KBM-7 (cell line): Measurements from ENCODE around the gene HMG20B.

ENCODE experiments used
- DNase-seq: peaks from one replicate; pipeline ENCODE4 v3.0.0-alpha.2; 2015
- in situ Hi-C: fragments of 300-500 bp; cut with MboI; formaldehyde crosslinking; loops from 2 replicates; pipeline ENCODE4 v1.14.3; 2020; ENCODE audit warnings: low sequenced_read_pairs, low pct_unique_long_range_greater_than_20kb, mixed read lengths

HMG20B gene

GRCh38 chr19:3535981-3536380, 36.8 kb upstream of the HMG20B start:
- no peak for DNase-seq
- in situ Hi-C loops = no loop called here

DNA sequence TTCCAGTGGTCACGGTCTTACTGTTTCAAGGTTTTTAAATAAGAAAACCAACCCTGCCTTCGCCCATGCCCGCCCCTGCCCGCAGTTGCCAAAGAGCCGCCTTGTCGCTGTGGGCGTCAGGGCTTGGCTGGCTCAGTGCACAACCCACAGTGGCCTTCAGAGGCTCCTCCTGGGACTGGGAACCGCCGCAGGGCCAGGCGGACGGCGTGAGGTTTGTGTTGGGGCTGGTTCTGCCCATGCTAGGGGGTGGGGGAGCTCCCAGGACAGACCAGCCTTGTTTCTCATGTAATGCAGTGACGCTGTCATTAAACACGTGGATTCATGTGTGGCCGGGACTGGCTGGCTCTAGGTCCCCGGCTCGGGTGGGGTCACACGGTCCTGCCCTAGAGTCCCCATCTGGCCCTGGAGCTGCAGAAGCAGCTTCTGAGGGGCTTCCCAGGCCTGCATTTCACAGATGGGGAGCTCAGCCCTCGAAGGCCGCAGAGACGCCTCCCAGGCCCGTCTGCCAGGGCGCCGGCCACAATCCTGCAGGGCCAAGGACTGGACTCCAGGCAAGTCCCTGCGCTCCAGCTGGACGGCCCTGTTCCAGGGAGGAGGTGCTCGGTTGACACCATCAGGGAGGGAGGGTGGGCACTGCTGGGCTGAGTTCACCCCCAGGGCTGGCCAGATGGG, 36.2 kb upstream of the HMG20B start:
- DNase-seq = no peak

GRCh38 chr19:3537101-3537437, 35.7 kb upstream of the HMG20B start:
- in situ Hi-C loops = no loop called here
- no peak for DNase-seq

More for the DNA sequence above, 36.2 kb upstream of the HMG20B start:
- in situ Hi-C loops = no loop called here

DNA sequence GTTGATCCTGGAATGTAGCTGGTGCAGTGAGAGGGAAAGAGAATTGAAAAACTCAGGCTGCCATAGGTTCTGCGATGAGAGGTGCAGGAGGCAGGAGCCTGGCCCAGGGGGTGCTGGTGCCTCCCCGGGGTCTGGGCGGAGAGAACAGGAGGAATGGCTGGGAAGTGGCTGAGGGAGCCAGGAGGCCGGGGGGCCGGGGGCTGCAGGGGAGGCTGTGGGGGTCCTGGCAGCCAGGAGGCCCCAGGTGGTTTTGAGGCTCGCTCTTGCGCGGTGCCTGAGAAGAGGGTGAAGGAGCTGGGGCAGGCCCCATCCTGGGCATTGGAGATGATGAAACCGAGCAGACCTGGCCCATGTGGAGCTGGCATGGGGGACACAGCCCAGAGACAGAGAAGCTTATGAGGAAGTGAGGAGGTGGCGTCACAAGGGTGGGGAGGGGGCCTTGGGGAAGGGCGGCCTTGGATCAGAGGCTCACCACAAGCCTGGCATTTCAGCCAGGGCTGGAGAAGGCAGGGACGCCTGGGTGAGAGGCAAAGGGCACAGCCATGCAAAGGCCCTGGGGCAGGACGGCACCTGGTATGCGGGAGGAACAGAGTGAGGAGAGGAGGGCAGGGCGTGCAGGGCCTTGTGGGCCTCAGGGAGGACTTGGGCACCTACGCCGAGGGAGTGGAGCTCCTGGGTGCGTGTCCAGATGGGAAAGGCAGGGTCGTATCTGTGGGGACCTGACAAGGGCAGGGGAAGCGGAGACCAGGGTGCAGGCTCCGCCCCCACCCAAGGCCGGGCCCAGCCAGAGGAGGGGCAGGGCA, 35.1 kb upstream of the HMG20B start:
- DNase-seq = no peak
- in situ Hi-C loops = no loop called here

DNA sequence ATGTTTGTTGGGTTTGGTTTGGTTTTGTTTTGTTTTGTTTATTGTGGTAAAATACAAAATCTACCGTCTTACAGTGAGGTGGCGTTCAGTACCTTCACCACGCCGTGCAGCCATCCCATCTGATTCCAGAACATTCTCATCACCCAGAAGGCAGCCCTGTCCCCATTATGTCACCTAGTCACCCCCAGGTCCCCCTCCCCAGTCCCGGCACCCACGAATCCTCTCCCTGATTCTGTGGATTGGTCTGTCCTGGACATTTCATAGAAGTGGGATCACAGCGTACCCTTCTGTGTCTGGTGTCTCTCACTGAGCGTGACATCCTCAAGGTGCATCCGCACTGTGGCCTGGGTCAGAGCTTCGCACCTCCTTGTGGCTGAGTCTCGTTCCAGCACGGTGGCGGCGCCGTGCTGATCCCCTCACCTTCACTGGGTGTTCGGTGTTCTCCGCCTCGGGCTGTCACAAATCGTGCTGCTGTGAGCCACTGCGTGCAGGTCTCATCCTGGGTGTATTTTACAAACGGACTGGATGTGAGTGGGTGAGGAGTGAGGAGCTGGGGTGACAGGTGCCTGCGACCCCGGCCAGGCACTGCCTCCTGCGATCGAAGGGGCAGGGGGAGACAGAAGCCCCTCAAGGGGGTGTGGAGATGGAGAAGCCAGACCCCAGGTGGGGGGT, 34.4 kb upstream of the HMG20B start:
- in situ Hi-C loops = no loop called here

GRCh38 chr19:3538965-3539755, 33.6 kb upstream of the HMG20B start, which contains the start of gene TEKTIP1:
Gene TEKTIP1 (plus strand): TSS chr19:3539174. CDS start chr19:3539178, 4 bp downstream.
- in situ Hi-C loops = no loop called here
- DNase-seq = no peak

More for the DNA sequence above, 34.4 kb upstream of the HMG20B start:
- DNase-seq = no peak

DNA sequence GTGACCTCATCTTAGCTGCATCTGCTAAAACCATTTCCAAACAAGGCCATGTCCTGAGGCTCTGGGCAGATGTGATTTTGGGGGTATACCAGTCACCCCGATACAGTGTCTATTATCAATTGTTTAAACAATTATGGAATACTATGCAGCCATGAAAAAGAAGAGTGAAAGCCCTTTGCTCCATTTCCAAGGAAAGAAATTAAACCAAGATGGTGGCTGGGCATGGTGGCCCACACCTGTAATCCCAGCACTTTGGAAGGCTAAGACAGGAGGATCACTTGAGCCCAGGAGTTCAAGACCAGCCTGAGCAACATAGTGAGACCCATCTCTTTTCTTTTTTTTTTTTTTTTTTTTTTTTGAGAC, 33.0 kb upstream of the HMG20B start:
- no peak for DNase-seq
- in situ Hi-C loops = no loop called here

DNA sequence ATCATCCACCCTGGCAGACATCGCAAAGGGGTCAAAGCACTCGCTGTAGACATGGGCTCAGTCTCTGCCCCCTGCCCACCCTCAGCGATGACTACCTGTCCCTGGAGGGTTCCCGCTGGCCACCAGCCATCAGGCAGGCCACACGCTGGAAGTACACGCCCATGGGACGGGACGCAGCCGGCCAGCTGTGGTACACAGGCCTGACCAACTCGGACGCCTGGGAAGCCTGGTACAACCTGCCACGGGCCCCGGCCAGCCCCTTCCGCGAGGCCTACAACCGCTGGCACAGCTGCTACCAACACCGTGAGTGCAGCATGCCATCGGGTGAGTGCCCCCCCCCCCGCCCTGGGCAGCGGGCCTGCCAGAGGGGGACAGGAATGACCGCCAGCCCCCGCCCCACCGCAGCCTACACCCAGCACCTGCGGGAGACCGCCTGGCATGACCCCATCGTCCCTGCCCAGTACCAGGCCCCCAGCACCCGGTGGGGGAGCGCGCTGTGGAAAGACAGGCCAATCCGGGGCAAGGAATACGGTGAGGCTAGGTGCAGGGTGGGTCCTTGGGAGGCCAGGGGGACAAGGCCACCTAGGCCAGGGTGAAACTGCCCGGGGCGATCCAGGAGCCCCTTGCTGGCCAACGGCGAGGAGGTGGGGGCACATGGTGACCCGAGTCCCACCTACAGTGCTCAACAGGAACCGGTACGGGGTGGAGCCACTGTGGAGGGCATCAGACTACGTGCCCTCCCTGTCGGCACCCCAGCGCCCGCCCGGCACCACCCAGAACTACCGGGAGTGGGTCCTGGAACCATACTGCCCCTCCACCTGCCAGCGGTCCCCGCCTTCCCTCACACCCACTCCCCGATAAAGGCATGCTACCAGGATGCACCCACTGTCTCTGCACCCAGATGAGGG, 29.3 kb upstream of the HMG20B start:
- in situ Hi-C loops = no loop called here
- no peak for DNase-seq

- DNase-seq = no peak
- in situ Hi-C loops = no loop called here
Measured at GRCh38 chr19:3544058-3544376, 28.7 kb upstream of the HMG20B start.

DNA sequence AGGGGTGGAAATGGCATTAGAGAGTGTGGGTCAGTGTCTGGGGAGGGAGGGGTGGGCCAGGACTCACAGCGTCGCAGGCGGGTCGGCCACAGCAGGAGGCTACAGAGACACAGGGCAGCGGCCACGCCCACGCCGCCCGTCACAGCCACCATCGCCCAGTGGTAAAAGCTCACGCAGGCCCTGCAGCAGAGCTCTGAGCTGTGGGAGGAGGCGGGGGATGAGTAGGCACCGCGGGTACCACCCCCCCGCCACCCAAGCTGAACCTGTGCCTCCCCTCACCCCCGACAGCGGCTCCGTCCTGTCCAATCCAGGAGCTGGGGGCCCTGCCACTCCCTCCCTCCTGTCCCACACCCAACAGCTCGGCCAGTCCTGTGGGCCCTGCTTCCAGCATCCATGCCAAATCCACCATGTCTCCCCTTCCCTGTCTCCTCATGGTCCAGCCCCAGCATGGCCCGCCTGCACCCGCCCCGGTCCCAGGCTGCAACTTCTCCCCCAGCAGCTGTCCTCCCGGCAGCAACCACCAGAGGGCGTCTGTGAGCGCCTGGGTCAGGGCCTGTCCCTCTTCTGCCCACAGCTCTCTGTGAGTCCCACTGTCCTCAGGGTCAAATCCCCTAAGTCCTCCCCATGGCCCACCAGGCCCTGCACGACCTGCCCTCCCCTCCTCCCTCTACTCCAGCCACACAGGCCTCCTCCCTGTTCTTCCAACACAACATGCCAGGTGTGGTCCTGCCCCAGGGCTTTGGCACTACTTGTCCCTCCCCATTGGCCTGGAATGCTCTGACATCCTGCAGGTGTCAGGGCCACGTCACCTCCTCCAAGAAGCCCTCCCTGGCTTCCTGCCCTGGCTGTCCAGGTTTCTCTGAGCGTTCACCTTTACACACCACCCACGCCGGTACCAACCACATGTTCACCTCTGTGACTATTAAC, 27.7 kb upstream of the HMG20B start:
- in situ Hi-C loops = no loop called here
- peak; percentile 74 for DNase-seq

- no peak for DNase-seq
- in situ Hi-C loops = no loop called here
Measured at GRCh38 chr19:3545669-3546034, 27.1 kb upstream of the HMG20B start.

GRCh38 chr19:3546119-3546518, 26.6 kb upstream of the HMG20B start:
- DNase-seq = no peak
- in situ Hi-C loops = no loop called here

- no peak for DNase-seq
- in situ Hi-C loops = no loop called here
Measured at GRCh38 chr19:3547301-3547731, 25.4 kb upstream of the HMG20B start.

GRCh38 chr19:3547767-3548282, 24.9 kb upstream of the HMG20B start:
- in situ Hi-C loops = no loop called here
- DNase-seq = no peak

DNA sequence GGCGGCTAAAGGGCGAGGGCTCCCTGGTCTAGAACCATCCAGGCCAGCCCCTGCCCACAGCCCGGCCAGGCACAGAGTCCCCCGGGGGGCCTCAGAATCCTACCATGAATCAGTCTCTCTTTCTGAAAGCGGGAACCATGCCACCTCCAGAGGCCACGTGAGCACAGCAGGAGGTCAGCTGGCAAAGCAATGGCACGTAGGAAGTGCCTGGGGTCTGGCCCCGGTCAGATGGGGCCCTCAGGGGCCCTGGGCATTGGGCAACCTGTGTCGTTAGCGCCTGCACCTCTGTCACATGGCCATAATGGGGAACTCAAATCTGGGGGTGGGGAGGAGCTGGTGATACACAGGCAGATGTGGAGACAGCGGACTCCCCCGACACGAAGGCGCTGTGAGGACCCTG, 24.1 kb upstream of the HMG20B start:
- DNase-seq = no peak
- in situ Hi-C loops = no loop called here

GRCh38 chr19:3549816-3550215, 22.9 kb upstream of the HMG20B start:
- in situ Hi-C loops = no loop called here
- no peak for DNase-seq

DNA sequence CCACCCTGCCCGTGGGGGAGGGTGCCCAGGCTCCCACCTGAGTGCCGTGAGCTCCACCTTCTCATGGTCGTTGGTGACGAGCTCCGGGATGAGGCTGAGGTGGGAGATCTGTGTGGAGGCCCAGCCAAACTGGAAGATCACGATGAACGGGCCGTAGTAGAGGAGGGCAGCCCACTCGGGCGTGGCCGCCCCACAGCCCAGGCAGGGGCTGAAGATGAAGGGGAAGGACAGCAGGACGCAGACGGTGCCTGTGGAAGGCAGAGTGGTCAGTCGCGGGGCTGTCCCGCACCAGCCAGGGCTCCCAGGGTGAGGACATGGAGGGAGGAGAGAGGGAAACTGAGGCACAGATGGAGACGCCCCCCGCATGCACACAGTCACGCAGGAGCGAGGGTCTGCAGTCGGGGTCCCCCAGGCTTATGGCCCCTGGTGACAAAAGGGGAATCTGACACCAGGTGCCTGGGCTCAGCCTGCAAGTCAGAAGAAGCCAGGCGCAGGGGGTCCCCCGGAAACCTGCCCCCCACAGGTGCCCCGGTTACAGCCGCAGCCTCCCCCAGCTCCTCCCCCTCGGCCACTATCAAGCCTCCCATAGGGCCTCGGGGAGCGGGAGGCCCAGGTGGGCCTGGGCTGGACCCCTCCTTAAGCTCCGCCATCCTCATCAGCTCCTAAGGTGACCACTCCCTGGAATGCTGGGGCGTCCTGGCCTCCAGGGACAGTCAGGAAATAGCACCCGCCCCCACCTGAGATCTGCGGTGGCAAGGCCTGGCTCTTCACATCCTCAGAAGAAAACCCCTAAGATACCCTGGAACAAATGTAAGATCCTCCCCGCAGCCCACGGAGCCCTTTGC, 21.6 kb upstream of the HMG20B start:
- in situ Hi-C loops = no loop called here
- no peak for DNase-seq
